Progenitor cell of endocrine pancreas (in vitro differentiated cells): ENCODE measurements around the gene COL7A1. TPM values are rescaled to one million over a fixed set of nuclear protein-coding genes. Genes with fewer than 3 reads are reported as not detected.

Experiments
- DNase-seq: peaks from one replicate; pipeline ENCODE4 v3.0.0; 2021; ENCODE audit warnings: low spot score; ENCODE audit not compliant: unreplicated experiment
- H3K27ac Mint-ChIP-seq: 2 replicates; pipeline ENCODE4 v1.8.0; 2021; ENCODE audit warnings: mild to moderate bottlenecking, moderate library complexity, mixed read lengths
- H3K27me3 Mint-ChIP-seq: 2 replicates; pipeline ENCODE4 v1.8.0; 2021; ENCODE audit warnings: mixed read lengths
- H3K36me3 Mint-ChIP-seq: 2 replicates; pipeline ENCODE4 v1.8.0; 2022; ENCODE audit warnings: mixed read lengths; ENCODE audit not compliant: insufficient read depth
- H3K4me1 Mint-ChIP-seq: 2 replicates; pipeline ENCODE4 v1.8.0; 2021; ENCODE audit warnings: low read depth, mixed read lengths
- H3K4me3 Mint-ChIP-seq: 2 replicates; pipeline ENCODE4 v1.8.0; 2021; ENCODE audit warnings: low read depth, mild to moderate bottlenecking, moderate library complexity, mixed read lengths
- H3K9me3 Mint-ChIP-seq: 2 replicates; pipeline ENCODE4 v1.8.0; 2021; ENCODE audit warnings: low read depth, mixed read lengths
- total RNA-seq: library from RNA; stranded (reverse); gene quantifications from 2 replicates; pipeline ENCODE4 v1.2.1, GENCODE V29; 2021
- TF ChIP-seq, protein P1 (sequence below): fragments of 200-600 bp; sonication (generic); IDR thresholded peaks from one replicate; pipeline ENCODE4 v1.5.0; 2021; ENCODE audit warnings: antibody characterized with exemption, mild to moderate bottlenecking; ENCODE audit not compliant: unreplicated experiment

The COL7A1 gene
- total RNA-seq, 1 donor from 2014 or later, result 38.4 TPM

DNA sequence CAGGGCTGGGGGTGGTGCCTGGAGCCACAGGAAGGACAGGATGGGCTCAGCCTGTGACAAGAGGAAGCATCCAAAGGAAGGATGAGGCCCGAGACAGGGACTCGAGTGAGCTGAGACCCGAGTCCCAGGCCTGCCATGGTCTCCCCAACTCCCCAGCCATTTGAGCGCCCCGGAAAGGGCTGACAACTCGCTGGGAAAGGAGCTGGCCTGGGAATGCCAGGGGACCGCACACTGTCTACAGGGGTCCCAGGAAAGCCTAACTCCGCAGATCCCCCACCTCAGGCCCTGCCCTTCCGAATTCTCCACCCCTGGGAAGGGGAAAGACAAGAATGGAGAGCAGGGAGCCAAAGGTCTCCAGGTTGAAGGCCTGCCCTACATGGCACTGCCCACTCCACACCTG lies 70.2 kb downstream of the COL7A1 start:
- no peaks in the 10 kb centered on the region for H3K4me1 Mint-ChIP-seq
- TF ChIP-seq, protein P1, sequence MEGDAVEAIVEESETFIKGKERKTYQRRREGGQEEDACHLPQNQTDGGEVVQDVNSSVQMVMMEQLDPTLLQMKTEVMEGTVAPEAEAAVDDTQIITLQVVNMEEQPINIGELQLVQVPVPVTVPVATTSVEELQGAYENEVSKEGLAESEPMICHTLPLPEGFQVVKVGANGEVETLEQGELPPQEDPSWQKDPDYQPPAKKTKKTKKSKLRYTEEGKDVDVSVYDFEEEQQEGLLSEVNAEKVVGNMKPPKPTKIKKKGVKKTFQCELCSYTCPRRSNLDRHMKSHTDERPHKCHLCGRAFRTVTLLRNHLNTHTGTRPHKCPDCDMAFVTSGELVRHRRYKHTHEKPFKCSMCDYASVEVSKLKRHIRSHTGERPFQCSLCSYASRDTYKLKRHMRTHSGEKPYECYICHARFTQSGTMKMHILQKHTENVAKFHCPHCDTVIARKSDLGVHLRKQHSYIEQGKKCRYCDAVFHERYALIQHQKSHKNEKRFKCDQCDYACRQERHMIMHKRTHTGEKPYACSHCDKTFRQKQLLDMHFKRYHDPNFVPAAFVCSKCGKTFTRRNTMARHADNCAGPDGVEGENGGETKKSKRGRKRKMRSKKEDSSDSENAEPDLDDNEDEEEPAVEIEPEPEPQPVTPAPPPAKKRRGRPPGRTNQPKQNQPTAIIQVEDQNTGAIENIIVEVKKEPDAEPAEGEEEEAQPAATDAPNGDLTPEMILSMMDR, result no peak
- no peaks in the 10 kb centered on the region for H3K27me3 Mint-ChIP-seq
- H3K36me3 Mint-ChIP-seq, result peaks cover 16% of the 10 kb centered on the region
- H3K27ac Mint-ChIP-seq, result no peak overlapping the region
- no peaks in the 10 kb centered on the region for H3K9me3 Mint-ChIP-seq
- DNase-seq, result no peak
- H3K4me3 Mint-ChIP-seq, result no peak overlapping the region

DNA sequence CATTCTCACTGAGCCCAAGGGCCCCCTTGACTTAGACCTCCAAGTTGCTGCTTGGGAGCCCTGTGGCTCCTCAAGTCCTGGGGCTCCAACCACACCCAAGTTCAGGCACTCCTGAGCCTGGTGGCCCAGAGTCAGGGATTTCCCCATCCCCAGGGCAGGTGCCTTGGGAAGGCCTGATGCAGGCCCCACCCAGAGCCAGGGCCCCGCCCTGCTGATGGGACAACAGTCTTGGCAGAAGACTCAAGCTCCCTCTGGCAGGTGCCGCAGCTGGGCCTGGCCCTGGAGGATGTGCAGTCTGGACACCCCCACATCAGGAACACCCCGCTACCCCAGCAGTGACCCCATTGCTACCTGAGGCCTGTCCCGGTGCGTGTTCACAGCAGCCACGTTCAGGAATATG lies 73.5 kb downstream of the COL7A1 start:
- Mint-ChIP-seq H3K27ac (no peak overlapping the region), H3K4me1 (no peaks in the 10 kb centered on the region), H3K4me3 (no peak overlapping the region), H3K36me3 (peaks cover 7% of the 10 kb centered on the region), H3K9me3 (no peaks in the 10 kb centered on the region), H3K27me3 (no peaks in the 10 kb centered on the region)
- TF ChIP-seq, protein P1, result no peak
- DNase-seq, result no peak

DNA sequence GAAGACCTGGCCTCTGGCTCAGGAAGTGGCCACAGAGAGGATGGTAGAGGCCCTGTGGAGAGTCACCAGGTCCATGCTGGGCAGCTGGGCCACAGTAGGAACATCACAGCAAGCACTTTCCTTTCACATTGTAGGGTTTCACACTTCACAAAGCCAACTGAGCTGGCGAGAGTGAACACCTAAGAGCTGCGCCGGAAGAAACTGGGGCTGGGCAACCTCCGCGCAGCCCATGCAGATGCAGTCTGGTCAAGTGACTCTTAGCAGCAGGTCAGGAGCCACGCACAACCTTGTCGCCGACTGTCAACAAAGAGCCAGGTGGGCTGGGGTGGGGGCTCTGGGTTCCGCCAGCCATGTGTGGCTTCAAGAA lies 75.9 kb downstream of the COL7A1 start:
- Mint-ChIP-seq H3K9me3 (no peaks in the 10 kb centered on the region), H3K4me3 (no peak overlapping the region), H3K27ac (no peak overlapping the region), H3K27me3 (no peaks in the 10 kb centered on the region), H3K4me1 (no peaks in the 10 kb centered on the region), H3K36me3 (peaks cover 4% of the 10 kb centered on the region)
- TF ChIP-seq, protein P1, result no peak
- DNase-seq, result no peak

DNA sequence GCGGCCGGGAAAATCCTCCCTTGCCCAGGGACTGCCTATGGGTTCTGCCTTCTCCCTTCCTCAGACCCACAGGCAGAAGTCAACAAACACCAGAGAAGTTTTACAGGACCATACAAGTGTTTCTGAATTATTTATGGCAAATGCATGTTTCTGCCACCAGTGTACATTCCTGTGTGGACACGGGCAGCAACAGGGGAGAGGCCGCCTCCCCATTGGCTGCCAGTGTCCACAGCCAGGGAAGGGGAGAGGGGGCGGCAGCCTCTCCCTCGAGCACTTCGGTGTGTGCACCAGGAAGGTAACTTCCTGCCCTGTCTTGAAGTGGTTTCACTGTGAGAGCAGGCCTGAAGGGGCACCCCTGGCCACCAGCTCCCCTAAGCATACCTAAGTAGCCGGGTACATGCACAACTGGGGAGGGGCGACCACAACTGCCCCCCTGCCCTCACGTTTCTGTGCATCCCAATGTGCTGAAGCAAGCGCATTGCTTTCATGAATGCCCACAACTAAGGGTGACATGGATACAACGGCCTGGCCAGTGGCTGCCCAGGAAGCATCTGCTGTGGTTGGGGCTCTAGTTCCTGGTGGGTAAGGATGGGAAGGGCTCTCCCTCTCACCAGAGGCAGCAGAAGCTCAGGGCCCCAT lies 76.4 kb downstream of the COL7A1 start:
- Mint-ChIP-seq H3K36me3 (peaks cover 4% of the 10 kb centered on the region), H3K9me3 (no peaks in the 10 kb centered on the region), H3K27me3 (no peaks in the 10 kb centered on the region), H3K4me1 (no peaks in the 10 kb centered on the region), H3K4me3 (no peak overlapping the region), H3K27ac (no peak overlapping the region)
- no peak for DNase-seq
- TF ChIP-seq, protein P1, result no peak

DNA sequence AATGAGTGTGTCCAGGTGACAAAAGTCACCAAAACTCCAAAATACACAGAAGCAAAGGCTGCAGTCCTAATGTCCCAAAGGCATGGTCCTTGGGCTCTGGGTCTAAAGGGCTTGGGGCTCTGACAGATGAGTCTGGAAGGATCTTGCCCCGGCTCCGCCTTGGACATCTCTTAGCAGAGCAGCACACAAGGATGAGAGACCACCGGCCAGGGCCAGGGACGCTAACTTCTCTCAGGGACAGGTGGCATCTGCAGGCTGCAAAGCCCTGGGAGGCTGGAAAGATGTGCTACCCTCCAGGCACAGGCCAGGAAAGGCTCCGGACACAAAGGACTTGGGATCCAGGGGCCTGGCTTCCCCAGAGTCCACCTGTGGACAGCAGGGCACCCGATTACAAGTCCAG lies 77.1 kb downstream of the COL7A1 start:
- TF ChIP-seq, protein P1, result no peak
- H3K27me3 Mint-ChIP-seq, result no peaks in the 10 kb centered on the region
- H3K4me1 Mint-ChIP-seq, result no peaks in the 10 kb centered on the region
- H3K27ac Mint-ChIP-seq, result no peak overlapping the region
- no peaks in the 10 kb centered on the region for H3K9me3 Mint-ChIP-seq
- no peak for DNase-seq
- H3K36me3 Mint-ChIP-seq, result peaks cover 4% of the 10 kb centered on the region
- no peak overlapping the region for H3K4me3 Mint-ChIP-seq
